HepG2 (cell line): ENCODE data around the gene SRRM3. TPM values are rescaled to one million over a fixed set of nuclear protein-coding genes. Genes with fewer than 3 reads are reported as not detected.

ENCODE experiments used
- ATF7-NPFF ChIP-seq: sonication (generic); formaldehyde crosslinking; IDR thresholded peaks from 2 replicates; pipeline ENCODE4 v1.8.1; 2023; ENCODE audit warnings: mild to moderate bottlenecking, low read depth, missing genetic modification reagents, moderate library complexity
- BCL6 ChIP-seq: IDR thresholded peaks from 2 replicates; pipeline ENCODE4 v1.6.1; 2016; ENCODE audit warnings: missing genetic modification reagents, missing compliant biosample characterization
- CHD2 ChIP-seq: IDR thresholded peaks from 2 replicates; pipeline ENCODE4 v1.6.1; 2011; ENCODE audit warnings: low read depth, low read length, improper control_type of control experiment
- FOSL2 ChIP-seq: sonication (generic); formaldehyde crosslinking; IDR thresholded peaks from 2 replicates; pipeline ENCODE4 v1.4.0; 2020; ENCODE audit warnings: missing genetic modification reagents
- JUNB ChIP-seq: sonication (generic); formaldehyde crosslinking; IDR thresholded peaks from 2 replicates; pipeline ENCODE4 v1.8.0; 2022; ENCODE audit warnings: missing genetic modification reagents, mild to moderate bottlenecking, borderline replicate concordance
- PCBP2 ChIP-seq: fragments of 200-400 bp; formaldehyde crosslinking; optimal IDR thresholded peaks from 2 replicates; pipeline ENCODE3; 2018; ENCODE audit warnings: low read length, low read depth; ENCODE audit not compliant: poor library complexity, severe bottlenecking
- PHB2 ChIP-seq: fragments of 450-650 bp; IDR thresholded peaks from 2 replicates; pipeline ENCODE4 v1.6.1; 2018; ENCODE audit not compliant: partially characterized antibody
- PRPF4 ChIP-seq: fragments of 200-400 bp; formaldehyde crosslinking; IDR thresholded peaks from 2 replicates; pipeline ENCODE4 v1.6.1; 2016; ENCODE audit warnings: low read length, low read depth; ENCODE audit not compliant: poor library complexity, severe bottlenecking
- SP4 ChIP-seq: sonication (generic); formaldehyde crosslinking; IDR thresholded peaks from 2 replicates; pipeline ENCODE4 v1.8.1; 2023; ENCODE audit warnings: mild to moderate bottlenecking, missing genetic modification reagents
- TAF15 ChIP-seq: fragments of 200-400 bp; formaldehyde crosslinking; IDR thresholded peaks from one replicate; pipeline ENCODE4 v1.6.1; 2018; ENCODE audit warnings: mild to moderate bottlenecking, low read depth, low read length; ENCODE audit not compliant: poor library complexity, severe bottlenecking
- THAP11 ChIP-seq: IDR thresholded peaks from 2 replicates; pipeline ENCODE4 v1.6.1; 2016; ENCODE audit warnings: missing biosample characterization, missing genetic modification reagents
- ZNF317 ChIP-seq: sonication (generic); formaldehyde crosslinking; IDR thresholded peaks from 2 replicates; pipeline ENCODE4 v1.5.0; 2020; ENCODE audit warnings: mild to moderate bottlenecking, missing genetic modification reagents
- ZNF331 ChIP-seq: sonication (generic); formaldehyde crosslinking; IDR thresholded peaks from 2 replicates; pipeline ENCODE4 v1.4.0; 2020; ENCODE audit warnings: missing genetic modification reagents
- polyA plus RNA-seq, 8 experiments: library from polyadenylated mRNA; depleted of rRNA in 3 of 8; stranded (reverse) in 7 of 8; unstranded in 1 of 8; fragments of >200 nt; fragmentation: Illumina TruSeq in 4 of 8; extraction: Trizol in 4 of 8; gene quantifications; 2 replicates each; pipeline versions ENCODE4 v1.2.1 to v1.2.3, GENCODE V29; 2011 to 2016; ENCODE audit warnings: low read depth in 4 of 8, missing spikeins in 1 of 8, mixed read lengths in 1 of 8; ENCODE audit not compliant: insufficient read depth in 1 of 8
- total RNA-seq, 5 experiments: library from RNA; depleted of rRNA; stranded (reverse); fragments of >200 nt; fragmentation: Illumina TruSeq; extraction: Trizol; gene quantifications; 2 replicates each; pipeline ENCODE4 v1.2.3, GENCODE V29; 2016; ENCODE audit warnings: low read depth in 1 of 5
- TF ChIP-seq, protein P1 (sequence below): sonication (generic); formaldehyde crosslinking; IDR thresholded peaks from 2 replicates; pipeline ENCODE4 v1.5.0; 2020; ENCODE audit warnings: missing genetic modification reagents
- TF ChIP-seq, protein P2 (sequence below): sonication (generic); formaldehyde crosslinking; IDR thresholded peaks from 2 replicates; pipeline ENCODE4 v1.8.1; 2023; ENCODE audit warnings: missing genetic modification reagents, mild to moderate bottlenecking, borderline replicate concordance
- TF ChIP-seq, protein P3 (sequence below): IDR thresholded peaks from 2 replicates; pipeline ENCODE4 v1.6.1; 2018; ENCODE audit warnings: missing genetic modification reagents
- TF ChIP-seq, protein P4 (sequence below): conservative IDR thresholded peaks from 2 replicates; pipeline ENCODE4 v1.6.1; 2018; ENCODE audit warnings: missing genetic modification reagents
- TF ChIP-seq, protein P5 (sequence below): sonication (generic); formaldehyde crosslinking; IDR thresholded peaks from 2 replicates; pipeline ENCODE4 v1.4.0; 2020; ENCODE audit warnings: missing genetic modification reagents, mild to moderate bottlenecking, borderline replicate concordance
- TF ChIP-seq, protein P6 (sequence below): sonication (generic); formaldehyde crosslinking; IDR thresholded peaks from 2 replicates; pipeline ENCODE4 v1.5.0; 2020; ENCODE audit warnings: missing genetic modification reagents
- TF ChIP-seq, protein P7 (sequence below): sonication (generic); formaldehyde crosslinking; IDR thresholded peaks from 2 replicates; pipeline ENCODE4 v1.5.0; 2020; ENCODE audit warnings: mild to moderate bottlenecking, missing genetic modification reagents, borderline replicate concordance

SRRM3 gene
- total and polyA plus RNA-seq, 2 of the 13 experiments (the other 11 are each of a cell fraction or from before 2014, with no cell fraction given): 0.13 to 0.54 TPM

DNA sequence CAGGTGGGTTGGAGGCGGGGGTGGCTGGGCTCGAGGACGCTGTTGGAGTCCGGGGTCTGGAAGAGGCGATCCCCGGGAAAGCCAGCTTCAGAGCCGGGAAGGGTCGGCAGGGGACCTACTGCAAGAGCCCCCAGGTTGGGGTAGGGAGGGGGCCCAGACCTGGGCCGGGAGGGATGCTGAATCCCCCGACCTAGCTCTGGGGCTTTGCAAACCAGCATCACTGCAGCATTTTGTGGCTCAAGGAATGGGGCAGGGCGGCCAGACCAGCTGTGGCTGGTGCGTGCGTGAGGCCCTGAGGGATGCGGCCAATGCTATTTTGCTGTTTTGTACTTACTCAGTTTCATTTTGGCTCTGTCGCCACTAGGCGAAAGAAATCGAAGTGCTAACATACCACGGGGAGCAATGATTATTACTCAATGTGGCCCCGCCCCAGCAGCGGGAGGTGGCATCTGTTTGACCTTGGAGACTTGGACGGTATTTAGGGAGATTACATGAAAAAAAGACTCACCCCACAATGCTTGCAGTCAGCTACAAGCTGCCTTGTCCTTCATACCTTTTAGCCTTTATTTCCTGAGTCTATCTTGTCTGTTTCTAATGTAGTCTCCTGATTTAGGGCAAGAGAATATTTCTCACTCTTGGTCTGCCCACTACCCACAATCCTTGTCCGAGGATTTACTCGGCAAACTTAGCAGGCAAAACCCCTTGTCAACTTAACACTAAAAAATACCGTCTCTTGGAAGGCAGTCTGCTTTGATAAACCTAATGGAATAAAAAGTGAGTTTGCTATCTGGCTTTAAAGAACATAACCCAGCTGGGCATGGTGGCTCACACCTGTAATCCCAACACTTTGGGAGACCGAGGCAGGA lies 117.0 kb downstream of the SRRM3 start (continued):
- TF ChIP-seq, protein P1, sequence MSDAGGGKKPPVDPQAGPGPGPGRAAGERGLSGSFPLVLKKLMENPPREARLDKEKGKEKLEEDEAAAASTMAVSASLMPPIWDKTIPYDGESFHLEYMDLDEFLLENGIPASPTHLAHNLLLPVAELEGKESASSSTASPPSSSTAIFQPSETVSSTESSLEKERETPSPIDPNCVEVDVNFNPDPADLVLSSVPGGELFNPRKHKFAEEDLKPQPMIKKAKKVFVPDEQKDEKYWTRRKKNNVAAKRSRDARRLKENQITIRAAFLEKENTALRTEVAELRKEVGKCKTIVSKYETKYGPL: no peak
- TF ChIP-seq, protein P2, sequence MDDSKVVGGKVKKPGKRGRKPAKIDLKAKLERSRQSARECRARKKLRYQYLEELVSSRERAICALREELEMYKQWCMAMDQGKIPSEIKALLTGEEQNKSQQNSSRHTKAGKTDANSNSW (CRISPR knock-in tag): 0 out of 2 replicates have a peak, but pooled peaks have one; percentile 33
- TF ChIP-seq PRPF4 (no peak), TAF15 (no peak), BCL6 (CRISPR knock-in tag) (peak; percentile 67; the same call in 1 of the 2 replicates), ZNF331 (CRISPR knock-in tag) (peak; percentile 12; the same call in 1 of the 2 replicates), ATF7-NPFF (CRISPR knock-in tag) (peak; percentile 29; the same call in 1 of the 2 replicates), ZNF317 (CRISPR knock-in tag) (no peak; the same call in 1 of the 2 replicates), THAP11 (CRISPR knock-in tag) (peak; percentile 61), PCBP2 (no peak), PHB2 (no peak), JUNB (CRISPR knock-in tag) (no peak), FOSL2 (CRISPR knock-in tag) (0 out of 2 replicates have a peak, but pooled peaks have one; percentile 14), CHD2 (no peak), SP4 (CRISPR knock-in tag) (peak; percentile 6; the same call in 1 of the 2 replicates)
- TF ChIP-seq, protein P3, sequence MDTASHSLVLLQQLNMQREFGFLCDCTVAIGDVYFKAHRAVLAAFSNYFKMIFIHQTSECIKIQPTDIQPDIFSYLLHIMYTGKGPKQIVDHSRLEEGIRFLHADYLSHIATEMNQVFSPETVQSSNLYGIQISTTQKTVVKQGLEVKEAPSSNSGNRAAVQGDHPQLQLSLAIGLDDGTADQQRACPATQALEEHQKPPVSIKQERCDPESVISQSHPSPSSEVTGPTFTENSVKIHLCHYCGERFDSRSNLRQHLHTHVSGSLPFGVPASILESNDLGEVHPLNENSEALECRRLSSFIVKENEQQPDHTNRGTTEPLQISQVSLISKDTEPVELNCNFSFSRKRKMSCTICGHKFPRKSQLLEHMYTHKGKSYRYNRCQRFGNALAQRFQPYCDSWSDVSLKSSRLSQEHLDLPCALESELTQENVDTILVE (CRISPR knock-in tag): no peak
- TF ChIP-seq, protein P4, sequence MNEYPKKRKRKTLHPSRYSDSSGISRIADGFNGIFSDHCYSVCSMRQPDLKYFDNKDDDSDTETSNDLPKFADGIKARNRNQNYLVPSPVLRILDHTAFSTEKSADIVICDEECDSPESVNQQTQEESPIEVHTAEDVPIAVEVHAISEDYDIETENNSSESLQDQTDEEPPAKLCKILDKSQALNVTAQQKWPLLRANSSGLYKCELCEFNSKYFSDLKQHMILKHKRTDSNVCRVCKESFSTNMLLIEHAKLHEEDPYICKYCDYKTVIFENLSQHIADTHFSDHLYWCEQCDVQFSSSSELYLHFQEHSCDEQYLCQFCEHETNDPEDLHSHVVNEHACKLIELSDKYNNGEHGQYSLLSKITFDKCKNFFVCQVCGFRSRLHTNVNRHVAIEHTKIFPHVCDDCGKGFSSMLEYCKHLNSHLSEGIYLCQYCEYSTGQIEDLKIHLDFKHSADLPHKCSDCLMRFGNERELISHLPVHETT (CRISPR knock-in tag): no peak; the same call in 1 of the 2 replicates
- TF ChIP-seq, protein P5, sequence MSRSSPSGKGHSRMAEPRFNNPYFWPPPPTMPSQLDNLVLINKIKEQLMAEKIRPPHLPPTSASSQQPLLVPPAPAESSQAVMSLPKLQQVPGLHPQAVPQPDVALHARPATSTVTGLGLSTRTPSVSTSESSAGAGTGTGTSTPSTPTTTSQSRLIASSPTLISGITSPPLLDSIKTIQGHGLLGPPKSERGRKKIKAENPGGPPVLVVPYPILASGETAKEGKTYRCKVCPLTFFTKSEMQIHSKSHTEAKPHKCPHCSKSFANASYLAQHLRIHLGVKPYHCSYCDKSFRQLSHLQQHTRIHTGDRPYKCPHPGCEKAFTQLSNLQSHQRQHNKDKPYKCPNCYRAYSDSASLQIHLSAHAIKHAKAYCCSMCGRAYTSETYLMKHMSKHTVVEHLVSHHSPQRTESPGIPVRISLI (CRISPR knock-in tag): 0 out of 2 replicates have a peak, but pooled peaks have one; percentile 11
- TF ChIP-seq, protein P6, sequence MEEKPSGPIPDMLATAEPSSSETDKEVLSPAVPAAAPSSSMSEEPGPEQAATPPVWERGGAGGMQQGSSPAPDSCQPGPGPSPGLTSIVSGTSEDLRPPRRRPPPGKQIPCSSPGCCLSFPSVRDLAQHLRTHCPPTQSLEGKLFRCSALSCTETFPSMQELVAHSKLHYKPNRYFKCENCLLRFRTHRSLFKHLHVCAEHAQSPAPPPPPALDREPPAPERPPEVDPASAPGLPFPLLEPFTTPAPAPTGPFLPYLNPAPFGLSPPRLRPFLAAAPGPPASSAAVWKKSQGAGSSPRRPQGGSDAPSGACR: no peak; the same call in 1 of the 2 replicates
- TF ChIP-seq, protein P7, sequence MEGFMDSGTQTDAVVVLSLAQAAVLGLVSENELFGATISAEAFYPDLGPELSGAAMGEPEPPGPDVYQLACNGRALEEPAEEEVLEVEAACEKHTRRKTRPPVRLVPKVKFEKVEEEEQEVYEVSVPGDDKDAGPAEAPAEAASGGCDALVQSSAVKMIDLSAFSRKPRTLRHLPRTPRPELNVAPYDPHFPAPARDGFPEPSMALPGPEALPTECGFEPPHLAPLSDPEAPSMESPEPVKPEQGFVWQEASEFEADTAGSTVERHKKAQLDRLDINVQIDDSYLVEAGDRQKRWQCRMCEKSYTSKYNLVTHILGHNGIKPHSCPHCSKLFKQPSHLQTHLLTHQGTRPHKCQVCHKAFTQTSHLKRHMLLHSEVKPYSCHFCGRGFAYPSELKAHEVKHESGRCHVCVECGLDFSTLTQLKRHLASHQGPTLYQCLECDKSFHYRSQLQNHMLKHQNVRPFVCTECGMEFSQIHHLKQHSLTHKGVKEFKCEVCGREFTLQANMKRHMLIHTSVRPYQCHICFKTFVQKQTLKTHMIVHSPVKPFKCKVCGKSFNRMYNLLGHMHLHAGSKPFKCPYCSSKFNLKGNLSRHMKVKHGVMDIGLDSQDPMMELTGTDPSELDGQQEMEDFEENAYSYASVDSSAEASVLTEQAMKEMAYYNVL (CRISPR knock-in tag): peak; percentile 28; the same call in 1 of the 2 replicates
